GM19023 (cell line): Measurements from ENCODE around the gene MYLK3.
A peak's percentile ranks its signal among the peaks of the same experiment; 100 is the strongest.
"Not testable (repeated sequence)": the region's sequence is repeated elsewhere in the genome, so short reads cannot be mapped to it uniquely, and the experiment has no call there.

ENCODE experiments used
- ATAC-seq: cut with Tn5 transposase; IDR thresholded peaks from one replicate; pipeline ENCODE4 v1.9.1; 2021; ENCODE audit warnings: mild to moderate bottlenecking, moderate library complexity; ENCODE audit not compliant: unreplicated experiment

MYLK3 gene

DNA sequence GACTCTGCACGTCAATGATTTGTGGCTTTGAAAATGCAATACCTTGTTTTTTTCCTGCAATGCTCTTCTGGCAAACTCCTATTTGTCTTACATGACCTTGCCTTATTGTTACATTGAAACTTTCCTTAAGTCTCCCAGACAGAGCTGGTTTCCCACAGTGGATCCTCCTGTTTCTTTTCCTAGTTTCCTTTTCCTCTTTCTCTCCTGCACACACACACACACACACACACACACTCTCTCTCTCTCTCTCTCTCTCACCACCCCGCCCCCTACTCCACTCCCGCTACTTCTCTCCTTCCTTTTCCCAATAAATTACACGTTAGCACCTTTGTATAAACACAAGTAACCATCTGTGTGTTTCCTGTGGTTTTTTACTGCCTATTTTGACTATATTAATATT is 56.4 kb downstream of the MYLK3 start:
- no peak for ATAC-seq

DNA sequence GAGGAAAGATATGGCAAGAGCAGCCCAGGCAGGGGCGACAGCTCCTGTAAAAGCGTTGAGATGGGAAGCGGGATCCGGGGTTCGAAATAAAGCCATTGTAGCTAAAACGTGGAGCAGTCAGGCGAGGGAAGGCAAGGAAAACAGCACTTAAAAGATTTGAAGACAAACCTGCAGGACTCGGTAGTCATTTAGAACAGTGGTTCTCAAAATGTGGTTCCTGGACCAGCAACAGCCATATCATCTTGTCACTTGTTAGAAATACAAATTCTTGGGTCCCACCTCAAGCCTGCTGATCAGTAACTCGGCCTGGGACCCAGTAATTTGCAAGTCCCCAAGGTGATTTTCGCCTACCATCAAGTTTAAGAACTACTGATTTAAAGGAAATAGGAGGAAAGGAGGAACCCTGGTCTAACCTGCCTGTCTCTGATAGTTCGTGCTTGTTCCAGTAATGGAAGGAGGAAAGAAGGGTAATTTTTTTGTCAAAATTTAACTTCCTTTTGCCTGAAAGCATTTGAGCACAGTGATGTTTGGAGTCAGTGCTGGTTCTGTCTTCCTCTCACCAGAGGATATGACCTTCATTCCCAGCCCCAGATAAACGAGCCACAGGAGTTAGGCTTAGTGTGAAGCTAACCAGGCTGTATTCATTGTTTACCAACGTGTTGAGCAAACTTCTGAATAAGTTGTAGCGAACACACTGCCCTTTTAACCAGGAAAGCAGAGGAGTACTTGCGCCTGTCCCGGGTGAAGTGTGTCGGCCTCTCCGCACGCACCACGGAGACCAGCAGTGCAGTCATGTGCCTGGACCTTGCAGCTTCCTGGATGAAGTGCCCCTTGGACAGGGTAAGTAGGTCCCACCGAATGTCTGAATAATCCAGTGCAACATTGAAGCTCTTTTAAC is 57.6 kb downstream of the MYLK3 start:
- no peak for ATAC-seq

DNA sequence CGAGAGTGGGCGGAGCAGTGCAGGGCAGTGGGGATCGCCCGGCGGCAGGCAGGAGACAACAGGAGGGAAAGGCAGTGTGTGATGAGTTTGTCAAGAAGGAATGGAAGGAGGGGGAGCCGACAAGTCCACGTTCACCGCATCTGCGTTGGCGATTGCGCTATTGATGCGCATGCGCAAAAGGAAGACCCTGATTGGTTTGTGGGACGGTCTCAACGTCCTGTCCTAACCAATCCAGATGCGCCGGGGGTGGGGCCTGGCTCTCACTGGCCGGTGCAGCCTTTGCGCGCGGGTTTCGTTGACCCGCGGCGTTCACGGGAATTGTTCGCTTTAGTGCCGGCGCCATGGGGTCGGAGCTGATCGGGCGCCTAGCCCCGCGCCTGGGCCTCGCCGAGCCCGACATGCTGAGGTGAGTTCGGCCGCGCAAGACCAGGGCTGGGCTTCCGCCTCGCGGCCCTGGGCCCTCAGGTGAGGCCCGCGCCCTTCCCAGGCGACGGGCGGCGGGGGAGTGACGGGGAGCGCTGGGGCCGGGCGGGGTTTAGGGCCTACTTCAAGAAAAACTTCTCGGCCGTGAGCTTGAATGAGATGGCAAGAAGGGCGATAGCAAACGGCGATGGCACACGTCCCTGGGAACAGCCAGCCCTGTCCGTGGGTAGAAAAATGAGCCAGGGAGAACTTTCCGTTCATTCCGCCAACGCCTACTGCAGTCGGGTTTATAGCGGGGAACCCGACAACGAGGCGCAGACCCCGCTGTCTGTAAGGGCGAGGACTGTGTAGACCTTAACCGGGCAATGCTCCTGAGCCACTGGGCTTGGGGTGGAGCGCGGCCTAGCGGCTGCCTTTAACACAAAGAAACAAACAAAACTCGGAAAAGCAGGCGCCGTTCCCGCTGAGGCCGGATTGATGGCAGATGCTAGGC is 58.5 kb downstream of the MYLK3 start, which contains the start of gene ORC6:
Gene ORC6 (plus strand): TSS at position 295 of the 916 bp plus-strand sequence. CDS start 47 bp downstream, at position 342.
- ATAC-seq, result peak; percentile 77

DNA sequence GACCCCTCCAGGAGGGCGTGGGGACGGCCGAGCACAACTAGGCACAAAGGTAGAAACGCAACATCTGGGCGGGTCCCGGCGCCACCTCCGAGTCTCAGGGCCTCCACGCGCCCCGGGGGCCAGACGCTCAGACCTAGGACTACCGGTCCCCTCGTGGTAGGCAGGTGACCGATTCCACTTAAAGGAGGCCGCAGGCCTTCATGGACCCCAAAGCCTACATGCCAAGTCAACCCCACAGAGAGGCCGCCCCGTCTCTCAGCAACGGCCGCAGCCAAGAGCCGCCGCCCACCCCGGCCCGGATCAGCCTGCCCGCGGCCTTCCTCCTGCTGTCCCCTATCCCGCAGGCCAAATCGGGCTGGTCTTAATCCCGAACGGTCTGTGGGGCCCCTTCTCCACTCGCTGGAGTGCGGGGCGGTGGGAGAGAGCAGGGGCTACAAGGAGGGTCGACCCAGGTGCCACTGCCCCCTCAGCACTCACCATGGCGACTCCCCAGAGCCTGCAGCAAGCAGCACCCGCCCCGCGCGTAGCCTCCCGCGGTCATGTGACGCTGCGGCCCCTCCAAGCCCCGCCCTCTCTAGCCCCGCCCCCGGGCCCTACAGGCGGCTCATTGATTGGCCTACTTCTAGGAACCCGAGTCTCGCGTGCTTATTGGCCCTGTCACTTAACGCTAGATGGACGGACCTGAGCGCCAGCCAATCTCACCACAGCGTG is 59.3 kb downstream of the MYLK3 start, which contains the start of gene VPS35:
Gene VPS35 (minus strand): TSS at position 525 of the 711 bp plus-strand sequence. CDS start 45 bp downstream, at position 480.
- peak; percentile 83 for ATAC-seq

DNA sequence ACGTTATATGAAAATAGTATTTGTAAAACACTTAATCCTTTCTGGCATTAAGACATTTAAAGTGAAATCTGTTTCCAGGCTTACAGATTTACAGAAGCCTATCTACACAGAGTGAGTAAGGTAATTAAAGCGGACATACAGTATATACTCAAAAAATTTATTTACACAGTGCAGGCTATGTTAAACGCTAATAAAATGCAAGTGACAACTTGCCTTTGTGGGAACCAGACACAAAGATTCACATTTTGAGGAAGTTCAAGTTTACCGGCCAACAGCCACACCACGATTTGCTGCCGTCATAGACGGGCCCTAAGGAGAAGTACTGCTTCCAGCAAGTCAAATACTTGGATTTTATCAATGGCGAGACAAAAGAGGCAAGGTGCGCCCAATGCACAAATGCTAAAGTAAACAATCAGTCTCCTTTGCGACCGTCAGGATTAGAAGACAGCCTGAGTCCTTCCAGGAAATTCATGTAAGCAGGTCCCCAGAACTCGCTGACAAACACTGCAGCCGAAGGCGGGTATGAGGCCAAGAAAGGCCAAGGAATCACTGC is 60.0 kb downstream of the MYLK3 start:
- no peak for ATAC-seq

DNA sequence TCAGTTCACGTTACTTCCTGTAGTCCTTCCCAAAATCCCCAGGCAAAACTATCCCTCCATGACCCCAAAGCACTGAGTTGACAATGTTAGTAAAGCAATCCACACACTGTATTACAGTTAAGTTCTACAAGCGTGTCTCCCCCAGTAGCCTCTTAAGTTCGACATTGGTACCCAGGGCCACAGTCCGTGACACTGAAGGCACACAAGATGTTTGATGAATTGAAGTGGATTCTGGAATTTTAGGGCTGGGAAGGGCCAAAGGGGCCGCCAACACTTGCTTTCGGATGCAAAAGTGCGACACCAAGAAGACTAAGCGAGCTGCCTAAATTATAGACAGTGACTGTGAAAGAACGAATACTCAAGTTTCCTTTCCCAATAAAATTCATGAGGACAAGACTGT is 60.7 kb downstream of the MYLK3 start:
- ATAC-seq, result no peak

DNA sequence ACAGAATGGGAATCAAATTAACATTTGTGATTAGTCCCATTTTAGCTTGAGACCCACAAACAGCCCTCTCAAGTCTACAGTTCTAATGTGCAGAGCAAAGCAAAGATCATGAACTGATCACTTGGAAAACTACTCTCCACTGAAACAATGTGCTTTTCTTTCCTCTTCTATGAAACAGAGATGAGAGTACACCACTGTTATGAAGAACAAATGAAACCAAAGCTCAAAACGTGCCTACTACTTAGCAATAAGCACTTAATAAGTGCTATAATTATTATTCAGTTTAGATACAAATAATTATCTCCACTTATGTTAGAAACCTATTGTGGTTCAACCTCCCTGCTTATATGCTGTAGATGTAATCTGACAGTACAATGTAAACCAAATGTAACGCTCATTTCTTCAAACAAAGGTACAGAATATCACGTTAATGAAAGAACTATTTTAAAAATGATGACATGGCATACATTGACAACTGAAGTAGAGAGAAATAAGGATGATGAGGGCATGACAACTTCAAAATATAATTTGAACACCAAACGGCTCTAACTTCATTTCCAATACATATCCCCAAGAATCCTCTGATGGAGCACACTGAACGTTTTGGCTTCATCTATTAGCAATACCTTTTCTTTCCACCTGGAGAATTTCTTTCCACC is 61.2 kb downstream of the MYLK3 start:
- no peak for ATAC-seq

DNA sequence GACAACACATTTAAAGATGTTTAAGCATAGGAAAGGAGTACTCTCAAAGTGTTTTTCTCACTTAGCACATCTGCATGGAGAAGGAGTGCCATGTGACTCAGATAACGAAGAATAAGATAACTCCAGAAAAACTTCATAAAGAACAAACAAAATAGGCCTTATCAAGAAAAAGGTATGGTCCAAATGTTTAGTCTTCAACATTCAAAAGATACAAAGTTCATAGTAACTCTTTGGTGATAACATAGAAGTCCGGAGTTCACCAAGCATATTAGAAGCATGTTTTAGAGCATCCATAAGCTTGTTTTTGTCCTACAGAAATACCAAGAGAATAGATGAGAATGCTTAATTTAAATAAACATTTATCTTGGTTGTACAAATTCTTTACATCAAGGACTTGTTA is 66.3 kb downstream of the MYLK3 start:
- not testable (repeated sequence) for ATAC-seq

DNA sequence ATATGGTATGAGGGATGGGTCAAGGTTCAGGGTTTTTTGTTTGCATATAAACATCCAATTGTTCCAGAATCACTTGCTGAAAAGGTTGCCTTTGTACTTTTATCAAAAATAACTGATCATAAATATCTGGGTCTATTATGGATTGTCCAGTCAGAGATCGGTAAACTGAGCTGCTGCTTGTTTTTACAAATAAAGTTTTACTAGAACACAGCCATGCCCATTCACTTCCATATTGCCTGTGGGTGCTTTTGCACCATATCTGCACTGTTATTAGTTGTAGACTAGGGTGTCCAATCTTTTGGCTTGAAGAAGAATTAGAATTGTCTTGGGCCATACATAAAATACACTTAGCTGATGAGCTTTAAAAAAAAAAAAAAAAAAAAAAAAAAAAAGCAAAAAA is 70.2 kb downstream of the MYLK3 start:
- ATAC-seq, result not testable (repeated sequence)

DNA sequence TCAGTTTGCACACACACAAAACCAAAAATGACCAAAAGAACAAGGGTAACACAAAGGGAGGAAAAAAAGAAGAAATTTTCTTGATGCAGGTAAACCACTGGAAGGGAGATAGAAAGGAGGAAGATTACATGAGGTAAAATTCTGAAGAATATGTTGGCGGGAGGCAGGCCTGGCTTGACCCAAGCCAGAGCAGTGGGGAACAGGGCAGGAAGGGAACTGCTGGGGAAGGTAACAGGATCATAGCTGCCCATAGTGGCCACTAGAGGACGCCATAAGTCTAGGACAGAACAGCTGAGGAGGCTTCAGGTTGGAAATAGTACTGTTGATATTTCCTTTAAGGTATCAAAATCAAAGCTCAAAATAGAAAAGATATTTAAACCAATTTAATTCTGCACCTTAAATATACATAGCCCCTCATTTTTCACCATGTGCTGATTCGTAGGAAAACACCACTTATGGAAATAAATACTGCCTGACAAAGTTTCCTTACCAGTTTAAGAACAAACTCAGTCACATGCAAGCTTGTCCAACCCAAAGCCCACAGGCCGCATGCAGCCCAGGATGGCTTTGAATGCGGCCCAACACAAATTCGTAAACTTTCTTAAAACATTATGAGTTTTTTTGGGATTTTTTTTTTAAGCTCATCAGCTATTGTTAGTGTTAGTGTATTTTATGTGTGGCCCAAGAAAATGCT is 74.7 kb downstream of the MYLK3 start:
- ATAC-seq, result peak; percentile 84

DNA sequence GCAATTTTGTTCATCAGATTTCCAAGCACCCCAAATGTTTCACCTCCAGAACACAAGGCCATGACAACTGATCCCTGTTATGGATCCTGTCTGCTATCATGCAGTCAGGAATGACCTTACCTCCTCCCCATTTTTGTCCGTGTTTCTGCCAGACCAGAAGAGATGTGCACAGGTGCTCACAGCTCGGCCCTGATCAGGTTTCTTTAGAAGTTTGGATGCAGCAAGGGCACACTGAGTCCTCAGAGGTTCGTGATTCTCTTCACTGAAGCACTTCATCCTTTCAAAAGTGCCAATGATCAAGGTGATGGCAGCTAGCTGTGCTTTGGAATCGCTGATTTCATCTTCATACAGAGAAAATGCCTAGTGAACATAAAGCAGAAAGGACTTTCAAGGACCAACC is 86.0 kb downstream of the MYLK3 start:
- no peak for ATAC-seq

DNA sequence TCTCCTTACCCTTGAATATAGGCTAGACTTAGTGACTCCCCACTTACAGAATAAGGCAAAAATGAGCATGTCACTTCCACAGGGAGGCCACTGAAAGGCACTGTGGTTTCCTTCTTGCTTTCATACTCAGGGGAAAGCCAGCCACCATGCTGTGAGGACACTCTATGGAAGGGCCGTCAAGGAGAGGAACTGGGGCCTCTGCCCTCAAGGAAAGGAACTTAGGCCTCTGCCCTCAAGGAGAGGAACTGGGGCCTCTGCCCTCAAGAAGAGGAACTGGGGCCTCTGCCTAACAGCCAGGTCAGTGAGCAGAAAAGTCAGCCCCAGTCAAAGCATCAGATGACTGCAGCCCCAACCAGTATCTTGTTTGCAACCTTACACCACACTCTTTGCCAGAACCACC is 89.2 kb downstream of the MYLK3 start:
- ATAC-seq, result peak; percentile 89
